ENCODE data around the gene SPOCK3. TPM values are rescaled to one million over a fixed set of nuclear protein-coding genes. Genes with fewer than 3 reads are reported as not detected.

SPOCK3 gene
- total RNA-seq, 2 donors from 2014 or later = 21.1 to 22.5 TPM

DNA sequence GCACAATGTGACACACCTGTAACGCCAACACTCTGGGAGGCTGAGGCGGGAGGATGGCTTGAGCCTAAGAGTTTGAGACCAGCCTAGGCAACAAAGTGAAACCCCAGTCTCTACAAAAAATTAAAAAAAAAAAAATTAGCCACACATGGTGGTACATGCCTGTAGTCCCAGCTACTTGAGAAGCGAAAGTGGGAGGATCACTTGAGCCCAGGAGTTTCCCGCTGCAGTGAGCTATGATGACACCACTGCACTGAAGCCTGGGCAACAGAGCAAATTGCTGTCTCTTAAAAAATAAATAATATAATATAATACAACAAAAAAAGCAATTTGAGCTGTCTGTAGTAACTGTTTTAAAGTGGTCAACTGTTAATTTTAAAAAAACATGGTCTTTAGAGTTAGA is 13.2 kb downstream of the SPOCK3 start:
- TF ChIP-seq CTCF (conservative IDR thresholded peaks at IDR 0.05) = no peak
- no peak for DNase-seq

DNA sequence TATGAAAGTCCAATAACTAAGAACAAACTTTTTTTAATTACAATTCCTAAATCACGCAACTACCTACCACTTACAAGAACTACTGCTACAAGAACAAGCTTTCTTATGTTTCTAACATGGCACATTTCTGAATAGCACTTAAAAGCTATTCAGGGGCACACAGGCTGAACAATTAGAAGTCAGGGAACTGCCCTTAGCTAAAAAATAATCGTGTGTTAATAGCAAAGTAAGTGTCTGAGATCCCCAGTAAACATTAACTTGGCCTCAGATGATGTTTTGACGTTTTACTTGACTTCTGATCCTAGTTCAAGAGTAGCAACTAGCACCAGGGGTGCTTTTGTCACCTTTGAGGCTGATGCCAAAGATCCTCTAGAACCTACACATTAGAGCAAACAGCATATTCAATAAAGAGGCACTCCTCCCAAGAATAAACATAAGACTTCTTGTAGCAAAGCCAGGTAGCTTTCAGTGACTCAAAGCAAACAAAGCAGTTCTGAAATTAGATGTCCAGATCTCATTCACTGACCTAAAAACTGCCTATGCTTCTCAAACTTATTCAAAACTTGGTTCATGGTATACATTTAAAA is 16.2 kb downstream of the SPOCK3 start:
- WGBS, 2 experiments (ENCODE audit: insufficient coverage in 1 of 2, insufficient read length in 1 of 2) = 47 to 78% methylated on average over 2 to 3 of the region's 3 CpGs
- Mint-ChIP-seq H3K4me3 (no peak overlapping the region), H3K27me3 (ENCODE audit: insufficient read depth) (no peaks in the 10 kb centered on the region), H3K27ac (no peak overlapping the region), H3K9me3 (no peaks in the 10 kb centered on the region), H3K36me3 (ENCODE audit: low read depth) (no peaks in the 10 kb centered on the region), H3K4me1 (peaks cover 19% of the 10 kb centered on the region)
- Histone ChIP-seq H3K9me3 (ENCODE audit: control insufficient read depth, low read length) (no peaks in the 10 kb centered on the region), H3K4me1 (ENCODE audit: control insufficient read depth, insufficient read depth, low read length) (no peaks in the 10 kb centered on the region), H3K27ac (ENCODE audit: low read depth, low read length) (no peak overlapping the region), H3K27me3 (ENCODE audit: control insufficient read depth, insufficient read depth, low read length, poor library complexity, severe bottlenecking) (no peaks in the 10 kb centered on the region), H3K36me3 (ENCODE audit: control insufficient read depth, insufficient read depth, low read length) (no peaks in the 10 kb centered on the region), H3K4me3 (ENCODE audit: low read length) (no peak overlapping the region), H3K9ac (ENCODE audit: extremely low read depth, low read length, poor library complexity, severe bottlenecking) (no peak overlapping the region)
- TF ChIP-seq CTCF (conservative IDR thresholded peaks at IDR 0.05) = no peak
- DNase-seq = no peak

More for the DNA sequence above, 13.2 kb downstream of the SPOCK3 start:
- H3K27ac ChIP-seq (ENCODE audit: low read depth, low read length) = no peak overlapping the region
- no peaks in the 10 kb centered on the region for H3K27me3 ChIP-seq (ENCODE audit: control insufficient read depth, insufficient read depth, low read length, poor library complexity, severe bottlenecking)
- no peak overlapping the region for H3K4me3 Mint-ChIP-seq
- H3K4me1 ChIP-seq (ENCODE audit: control insufficient read depth, insufficient read depth, low read length) = no peaks in the 10 kb centered on the region
- H3K27ac Mint-ChIP-seq = no peak overlapping the region
- WGBS, 2 experiments (ENCODE audit: insufficient coverage in 1 of 2, insufficient read length in 1 of 2) = 98 to 100% methylated on average over 2 to 4 of the region's 4 CpGs
- H3K9me3 Mint-ChIP-seq = no peaks in the 10 kb centered on the region
- H3K9me3 ChIP-seq (ENCODE audit: control insufficient read depth, low read length) = no peaks in the 10 kb centered on the region
- H3K4me3 ChIP-seq (ENCODE audit: low read length) = no peak overlapping the region
- H3K36me3 ChIP-seq (ENCODE audit: control insufficient read depth, insufficient read depth, low read length) = no peaks in the 10 kb centered on the region
- no peaks in the 10 kb centered on the region for H3K27me3 Mint-ChIP-seq (ENCODE audit: insufficient read depth)
- no peaks in the 10 kb centered on the region for H3K36me3 Mint-ChIP-seq (ENCODE audit: low read depth)
- H3K4me1 Mint-ChIP-seq = peaks cover 15% of the 10 kb centered on the region
- no peak overlapping the region for H3K9ac ChIP-seq (ENCODE audit: extremely low read depth, low read length, poor library complexity, severe bottlenecking)

- no peaks in the 10 kb centered on the region for H3K4me1 ChIP-seq (ENCODE audit: control insufficient read depth, insufficient read depth, low read length)
- Mint-ChIP-seq H3K27me3 (ENCODE audit: insufficient read depth) (no peaks in the 10 kb centered on the region), H3K4me3 (no peak overlapping the region), H3K36me3 (ENCODE audit: low read depth) (no peaks in the 10 kb centered on the region), H3K27ac (no peak overlapping the region), H3K4me1 (peaks cover 22% of the 10 kb centered on the region), H3K9me3 (no peaks in the 10 kb centered on the region)
- no peaks in the 10 kb centered on the region for H3K9me3 ChIP-seq (ENCODE audit: control insufficient read depth, low read length)
- DNase-seq = no peak
- H3K36me3 ChIP-seq (ENCODE audit: control insufficient read depth, insufficient read depth, low read length) = no peaks in the 10 kb centered on the region
- no peaks in the 10 kb centered on the region for H3K27me3 ChIP-seq (ENCODE audit: control insufficient read depth, insufficient read depth, low read length, poor library complexity, severe bottlenecking)
- H3K4me3 ChIP-seq (ENCODE audit: low read length) = no peak overlapping the region
- H3K9ac ChIP-seq (ENCODE audit: extremely low read depth, low read length, poor library complexity, severe bottlenecking) = no peak overlapping the region
- WGBS, 2 experiments (ENCODE audit: insufficient coverage in 1 of 2, insufficient read length in 1 of 2) = 100% methylated on average over 1 of the region's 2 CpGs; no CpG with 5 or more reads in 1 of the 2 experiments
- no peak for TF ChIP-seq CTCF (conservative IDR thresholded peaks at IDR 0.05)
- H3K27ac ChIP-seq (ENCODE audit: low read depth, low read length) = no peak overlapping the region
Observed at GRCh38 chr4:167216783-167217182, 17.5 kb downstream of the SPOCK3 start.
